CD4-positive, alpha-beta T cell treated with Interleukin-17A for 4 hours (primary cell): ENCODE results near the gene ASB12.

Experiments
- DNase-seq: peaks from one replicate; pipeline ENCODE4 v3.0.0-alpha.2; 2020; ENCODE audit warnings: mixed read lengths

Gene ASB12

DNA sequence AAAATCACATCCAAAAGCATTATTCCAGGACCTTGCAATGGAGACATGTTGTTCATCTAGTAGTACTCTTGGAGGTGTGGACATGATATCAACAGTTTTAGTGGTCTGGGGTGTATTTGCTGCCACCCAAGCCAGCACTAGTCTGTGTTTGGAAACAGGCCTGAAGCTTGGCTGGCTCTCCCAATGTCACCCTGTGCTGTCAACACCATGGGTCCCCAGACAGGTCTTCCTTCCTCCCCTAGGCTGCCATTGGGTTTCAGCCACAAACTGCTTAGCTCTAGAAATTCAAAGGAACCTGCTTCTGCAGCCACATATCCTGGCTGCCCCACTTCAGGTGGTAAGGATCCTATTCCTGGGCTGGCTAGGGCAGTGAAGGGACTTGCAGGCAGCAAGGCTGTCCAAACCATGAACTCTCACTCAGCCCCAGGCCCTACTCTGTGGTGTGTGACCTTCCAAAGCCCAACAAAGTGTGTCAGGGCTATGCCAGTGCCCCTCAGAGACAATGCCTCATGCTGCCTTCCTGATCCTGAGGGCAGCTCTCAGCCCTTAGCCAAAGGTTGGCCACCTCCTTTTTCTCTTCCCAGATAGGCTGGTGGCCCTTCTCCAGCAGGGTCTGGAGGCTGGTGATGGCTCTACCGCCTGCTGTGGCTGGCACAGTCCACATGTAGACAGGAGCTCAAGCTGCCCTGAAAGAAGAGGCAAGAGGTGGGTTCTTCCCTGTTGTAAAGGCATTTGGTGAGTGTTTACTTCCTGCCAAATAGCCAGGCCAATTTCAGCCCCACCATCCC is 43.2 kb downstream of the ASB12 start:
- no peak for DNase-seq

DNA sequence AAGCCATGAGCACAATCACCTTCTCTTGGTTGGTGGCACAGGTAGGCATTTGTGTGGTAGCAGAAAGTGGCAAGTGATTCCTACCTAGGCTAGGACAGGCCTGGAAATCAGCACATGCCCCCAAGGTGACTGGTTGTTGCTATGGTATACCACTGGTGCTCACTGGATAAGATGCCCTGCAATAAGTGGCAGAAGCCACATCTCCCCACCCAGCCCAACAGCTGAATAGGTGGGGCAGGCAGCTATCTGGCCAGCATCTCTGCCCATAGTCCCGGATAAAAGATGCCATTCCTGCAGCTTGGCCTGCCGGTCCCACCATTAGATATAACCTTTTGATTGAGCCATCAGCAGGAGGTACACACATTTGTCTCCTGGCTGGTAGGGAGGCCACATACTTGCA is 46.0 kb downstream of the ASB12 start:
- no peak for DNase-seq

DNA sequence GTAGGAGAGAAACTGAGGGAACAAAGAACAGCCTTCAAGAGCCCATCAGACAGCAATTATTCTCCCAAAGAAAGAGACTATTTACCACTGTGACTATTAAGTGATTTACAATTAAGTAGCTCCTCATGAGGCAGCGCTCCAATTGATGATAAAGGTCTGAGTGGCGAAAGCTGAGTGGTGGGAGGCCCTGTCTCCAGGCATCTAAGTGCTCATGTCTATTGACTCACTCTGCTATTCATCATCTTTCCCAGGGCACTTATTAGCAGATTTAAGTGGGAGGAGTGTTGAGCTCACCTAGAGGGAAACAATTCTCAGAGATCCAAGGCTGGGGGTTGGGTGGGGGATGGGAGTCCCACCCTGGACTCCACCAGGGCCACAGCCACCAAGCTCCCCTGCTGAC is 48.2 kb downstream of the ASB12 start:
- DNase-seq = no peak

DNA sequence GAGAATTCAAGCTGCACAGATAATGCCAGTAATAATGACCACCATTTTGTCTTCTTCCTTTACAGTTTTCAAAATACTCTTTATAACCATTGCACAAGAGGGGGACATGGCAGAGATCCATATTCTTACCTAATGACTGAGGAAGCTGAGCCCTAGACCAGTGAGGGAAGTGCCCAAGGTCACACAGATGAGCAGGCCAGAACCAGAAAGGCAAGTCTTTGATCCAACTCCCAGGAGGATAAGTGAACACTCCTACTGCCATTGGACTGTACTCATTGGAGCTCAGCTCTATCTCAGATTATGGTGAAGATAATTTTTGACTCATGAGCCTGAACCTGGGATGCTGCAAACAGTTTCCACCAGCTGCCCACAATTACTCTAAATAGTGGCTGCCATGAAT is 53.5 kb downstream of the ASB12 start:
- DNase-seq = no peak
